Astrocyte (in vitro differentiated cells and primary cell): Measurements from ENCODE around the gene MARK4. TPM values are rescaled to one million over a fixed set of nuclear protein-coding genes. Genes with fewer than 3 reads are reported as not detected.

ENCODE experiments used
- DNase-seq: peaks from one replicate; pipeline ENCODE4 v3.0.0-alpha.2; 2010; ENCODE audit warnings: low read depth
- FAIRE-seq: peaks from 2 replicates; lab custom pipeline; 2011; peaks lifted over from hg19 to GRCh38; lab: Jason Lieb, UNC
- H2AFZ ChIP-seq: 2 replicates; pipeline ENCODE4 v1.6.0; 2012; ENCODE audit warnings: low read depth, low read length, inconsistent platforms
- H3K27ac ChIP-seq: 2 replicates; pipeline ENCODE4 v1.5.1; 2011; ENCODE audit warnings: low read depth, low read length, inconsistent platforms
- H3K27me3 ChIP-seq: 2 replicates; pipeline ENCODE4 v1.6.0; 2011; ENCODE audit warnings: low read length, inconsistent platforms; ENCODE audit not compliant: insufficient read depth
- H3K36me3 ChIP-seq: 2 replicates; pipeline ENCODE4 v1.5.1; 2011; ENCODE audit warnings: low read length, inconsistent platforms; ENCODE audit not compliant: insufficient read depth
- H3K4me1 ChIP-seq: 2 replicates; pipeline ENCODE4 v1.5.1; 2011; ENCODE audit warnings: low read length, inconsistent platforms; ENCODE audit not compliant: insufficient read depth
- H3K4me2 ChIP-seq: 2 replicates; pipeline ENCODE4 v1.6.0; 2012; ENCODE audit warnings: low read length, inconsistent platforms
- H3K4me3 ChIP-seq: 2 replicates; pipeline ENCODE4 v1.5.1; 2011; ENCODE audit warnings: low read depth, mild to moderate bottlenecking, low read length, inconsistent platforms; ENCODE audit not compliant: insufficient read depth
- H3K79me2 ChIP-seq: 2 replicates; pipeline ENCODE4 v1.6.0; 2012; ENCODE audit warnings: mild to moderate bottlenecking, low read length, inconsistent platforms; ENCODE audit not compliant: insufficient read depth
- H3K9ac ChIP-seq: 2 replicates; pipeline ENCODE4 v1.6.0; 2012; ENCODE audit warnings: mild to moderate bottlenecking, low read length, inconsistent platforms
- H3K9me3 ChIP-seq: 2 replicates; pipeline ENCODE4 v1.5.1; 2012; ENCODE audit warnings: low read depth, mild to moderate bottlenecking, low read length, inconsistent platforms; ENCODE audit not compliant: insufficient read depth
- H4K20me1 ChIP-seq: 2 replicates; pipeline ENCODE4 v1.6.0; 2012; ENCODE audit warnings: low read length, inconsistent platforms; ENCODE audit not compliant: insufficient read depth
- H3K27ac Mint-ChIP-seq: one replicate; pipeline ENCODE4 v1.8.0; 2021; ENCODE audit warnings: mild to moderate bottlenecking, mixed read lengths; ENCODE audit not compliant: unreplicated experiment
- H3K27me3 Mint-ChIP-seq: one replicate; pipeline ENCODE4 v1.8.0; 2021; ENCODE audit warnings: low read depth, mixed read lengths; ENCODE audit not compliant: unreplicated experiment
- H3K36me3 Mint-ChIP-seq: one replicate; pipeline ENCODE4 v1.8.0; 2021; ENCODE audit warnings: low read depth, mixed read lengths; ENCODE audit not compliant: unreplicated experiment
- H3K4me1 Mint-ChIP-seq: one replicate; pipeline ENCODE4 v1.8.0; 2021; ENCODE audit warnings: low read depth, mixed read lengths; ENCODE audit not compliant: unreplicated experiment
- H3K4me3 Mint-ChIP-seq: one replicate; pipeline ENCODE4 v1.8.0; 2021; ENCODE audit warnings: mild to moderate bottlenecking, moderate library complexity, mixed read lengths; ENCODE audit not compliant: unreplicated experiment
- H3K9me3 Mint-ChIP-seq: one replicate; pipeline ENCODE4 v1.8.0; 2021; ENCODE audit warnings: mild to moderate bottlenecking, mixed read lengths; ENCODE audit not compliant: unreplicated experiment
- CTCF ChIP-seq: IDR thresholded peaks from 2 replicates; pipeline ENCODE4 v1.5.1; 2011; ENCODE audit warnings: low read depth, mild to moderate bottlenecking, inconsistent platforms, low read length, moderate library complexity; ENCODE audit not compliant: insufficient read depth
- EZH2 ChIP-seq: IDR thresholded peaks from 2 replicates; pipeline ENCODE4 v1.6.1; 2012; ENCODE audit warnings: mild to moderate bottlenecking, low read length, inconsistent platforms; ENCODE audit not compliant: insufficient read depth
- total RNA-seq: library from RNA; stranded (reverse); gene quantifications from 2 replicates; pipeline ENCODE4 v1.2.1, GENCODE V29; 2021

MARK4 gene
- total RNA-seq, 1 donor from 2014 or later: 61.0 TPM

GRCh38 chr19:45352471-45352870, 101.4 kb downstream of the MARK4 start:
- Histone ChIP-seq H3K27ac (no peak overlapping the region), H3K36me3 (peaks cover 17% of the 10 kb centered on the region), H3K9me3 (peaks cover 2% of the 10 kb centered on the region), H2AFZ (no peak overlapping the region), H3K4me3 (no peak overlapping the region), H3K9ac (no peak overlapping the region), H4K20me1 (peaks cover 24% of the 10 kb centered on the region), H3K27me3 (no peaks in the 10 kb centered on the region), H3K79me2 (no peaks in the 10 kb centered on the region), H3K4me1 (no peaks in the 10 kb centered on the region), H3K4me2 (no peak overlapping the region)
- DNase-seq (no peak), FAIRE-seq (no peak)
- Mint-ChIP-seq H3K27me3 (no peaks in the 10 kb centered on the region), H3K36me3 (peaks cover 36% of the 10 kb centered on the region), H3K4me1 (no peaks in the 10 kb centered on the region), H3K4me3 (no peak overlapping the region), H3K9me3 (no peaks in the 10 kb centered on the region), H3K27ac (no peak overlapping the region)
- no peak for TF ChIP-seq EZH2
- TF ChIP-seq CTCF: no peak

- H3K9me3 Mint-ChIP-seq: no peaks in the 10 kb centered on the region
- Histone ChIP-seq H3K27ac (no peak overlapping the region), H3K79me2 (no peaks in the 10 kb centered on the region), H3K27me3 (no peaks in the 10 kb centered on the region), H3K36me3 (peaks cover 17% of the 10 kb centered on the region), H4K20me1 (peaks cover 26% of the 10 kb centered on the region), H3K9me3 (peaks cover 2% of the 10 kb centered on the region), H3K4me2 (no peak overlapping the region), H3K4me3 (no peak overlapping the region), H3K9ac (no peak overlapping the region), H3K4me1 (no peaks in the 10 kb centered on the region), H2AFZ (no peak overlapping the region)
- H3K27ac Mint-ChIP-seq: no peak overlapping the region
- H3K27me3 Mint-ChIP-seq: no peaks in the 10 kb centered on the region
- no peak for FAIRE-seq
- no peak for DNase-seq
- no peak for TF ChIP-seq EZH2
- H3K36me3 Mint-ChIP-seq: peaks cover 39% of the 10 kb centered on the region
- H3K4me3 Mint-ChIP-seq: no peak overlapping the region
- no peaks in the 10 kb centered on the region for H3K4me1 Mint-ChIP-seq
Measured at GRCh38 chr19:45352914-45353796, 102.1 kb downstream of the MARK4 start.

GRCh38 chr19:45354241-45354842, 103.3 kb downstream of the MARK4 start:
- Mint-ChIP-seq H3K4me3 (no peak overlapping the region), H3K4me1 (no peaks in the 10 kb centered on the region), H3K27ac (no peak overlapping the region), H3K27me3 (no peaks in the 10 kb centered on the region), H3K36me3 (peaks cover 41% of the 10 kb centered on the region), H3K9me3 (no peaks in the 10 kb centered on the region)
- Histone ChIP-seq H3K4me2 (no peak overlapping the region), H3K9ac (no peak overlapping the region), H3K36me3 (peaks cover 17% of the 10 kb centered on the region), H4K20me1 (peaks cover 21% of the 10 kb centered on the region), H3K4me3 (no peak overlapping the region), H2AFZ (no peak overlapping the region), H3K9me3 (peaks cover 2% of the 10 kb centered on the region), H3K27ac (no peak overlapping the region), H3K27me3 (no peaks in the 10 kb centered on the region), H3K79me2 (no peaks in the 10 kb centered on the region), H3K4me1 (no peaks in the 10 kb centered on the region)
- TF ChIP-seq EZH2 (no peak), CTCF (no peak)
- no peak for FAIRE-seq
- DNase-seq: no peak

Other genes starting within 250 kb of the MARK4 start
- gene RELB, start 249.8 kb upstream of the MARK4 start, total RNA-seq: 12.8 and 14.0 TPM in 2 replicates
- gene CLASRP, start 212.2 kb upstream of the MARK4 start, total RNA-seq: 45.5 and 45.9 TPM in 2 replicates
- gene ZNF296, start 174.8 kb upstream of the MARK4 start, total RNA-seq: 3.0 and 3.1 TPM in 2 replicates
- gene GEMIN7, start 172.0 kb upstream of the MARK4 start, total RNA-seq: 44.8 and 46.0 TPM in 2 replicates
- gene PPP1R37, start 158.1 kb upstream of the MARK4 start, total RNA-seq: 29.1 and 29.2 TPM in 2 replicates
- gene NKPD1, start 90.3 kb upstream of the MARK4 start, total RNA-seq: not detected in 2 replicates
- gene TRAPPC6A, start 73.0 kb upstream of the MARK4 start, total RNA-seq: 14.7 and 16.4 TPM in 2 replicates
- 14.5 TPM in 2 replicates for gene BLOC1S3, start 72.5 kb upstream of the MARK4 start, total RNA-seq
- 0.61 and 0.87 TPM in 2 replicates for gene EXOC3L2, start 5.9 kb upstream of the MARK4 start, total RNA-seq
- not detected in 2 replicates for gene CKM, start 71.6 kb downstream of the MARK4 start, total RNA-seq
- gene KLC3, start 89.5 kb downstream of the MARK4 start, total RNA-seq: 0.62 and 1.2 TPM in 2 replicates
- 38.9 and 44.7 TPM in 2 replicates for gene ERCC2, start 119.3 kb downstream of the MARK4 start, total RNA-seq
- gene PPP1R13L, start 153.8 kb downstream of the MARK4 start, total RNA-seq: 56.6 and 56.7 TPM in 2 replicates
- 10.9 and 12.8 TPM in 2 replicates for gene POLR1G, start 155.4 kb downstream of the MARK4 start, total RNA-seq
- 67.5 and 70.4 TPM in 2 replicates for gene ERCC1, start 172.6 kb downstream of the MARK4 start, total RNA-seq
- gene FOSB, start 216.7 kb downstream of the MARK4 start, total RNA-seq: 8.2 and 13.3 TPM in 2 replicates
- gene RTN2, start 245.8 kb downstream of the MARK4 start, total RNA-seq: 29.1 and 35.3 TPM in 2 replicates
- 0.67 and 1.3 TPM in 2 replicates for gene PPM1N, start 247.2 kb downstream of the MARK4 start, total RNA-seq